Raji (cell line): ENCODE results near the gene TFR2.
A peak's percentile ranks its signal among the peaks of the same experiment; 100 is the strongest.

Experiments used
- POLR2A ChIP-seq: IDR thresholded peaks from 2 replicates; pipeline ENCODE4 v1.6.1; 2011; ENCODE audit warnings: low read depth, low read length, control low read depth; ENCODE audit not compliant: insufficient read depth

The TFR2 gene

GRCh38 chr7:100680576-100681271 is 39.4 kb upstream of the TFR2 start:
- TF ChIP-seq POLR2A, result no peak

DNA sequence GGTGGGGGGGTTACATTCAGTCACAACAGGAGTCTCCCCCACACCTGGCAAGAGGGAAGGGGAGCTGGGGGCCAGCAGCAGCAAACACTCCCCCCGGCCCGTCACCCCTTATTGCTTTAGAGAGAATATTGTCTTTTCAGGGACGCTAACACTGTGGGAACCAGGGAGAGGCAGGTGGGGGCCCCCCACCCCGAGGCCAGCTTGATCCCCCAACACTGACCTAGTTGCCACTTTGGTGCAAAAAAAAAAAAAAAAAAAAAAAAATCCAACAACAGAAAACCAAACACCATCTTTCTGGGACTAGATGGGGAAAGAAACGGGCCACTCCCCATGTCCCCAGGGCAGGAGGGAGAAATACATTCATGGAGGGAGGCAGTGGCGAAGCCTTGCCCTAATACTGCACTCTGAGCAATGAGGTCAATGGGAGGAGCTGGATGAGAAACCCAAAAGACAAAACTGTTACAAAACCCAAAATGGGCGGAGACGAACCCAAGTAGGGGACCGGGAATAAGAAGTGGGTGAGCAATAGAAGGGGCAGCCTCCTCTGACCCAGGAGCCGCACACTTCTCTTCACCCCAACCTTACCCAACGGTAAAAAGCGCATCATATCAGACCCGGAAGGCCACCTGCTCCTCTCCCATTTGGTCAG is 38.7 kb upstream of the TFR2 start:
- TF ChIP-seq POLR2A, result no peak

- no peak for TF ChIP-seq POLR2A
Observed at GRCh38 chr7:100679129-100679926, 38.0 kb upstream of the TFR2 start.

DNA sequence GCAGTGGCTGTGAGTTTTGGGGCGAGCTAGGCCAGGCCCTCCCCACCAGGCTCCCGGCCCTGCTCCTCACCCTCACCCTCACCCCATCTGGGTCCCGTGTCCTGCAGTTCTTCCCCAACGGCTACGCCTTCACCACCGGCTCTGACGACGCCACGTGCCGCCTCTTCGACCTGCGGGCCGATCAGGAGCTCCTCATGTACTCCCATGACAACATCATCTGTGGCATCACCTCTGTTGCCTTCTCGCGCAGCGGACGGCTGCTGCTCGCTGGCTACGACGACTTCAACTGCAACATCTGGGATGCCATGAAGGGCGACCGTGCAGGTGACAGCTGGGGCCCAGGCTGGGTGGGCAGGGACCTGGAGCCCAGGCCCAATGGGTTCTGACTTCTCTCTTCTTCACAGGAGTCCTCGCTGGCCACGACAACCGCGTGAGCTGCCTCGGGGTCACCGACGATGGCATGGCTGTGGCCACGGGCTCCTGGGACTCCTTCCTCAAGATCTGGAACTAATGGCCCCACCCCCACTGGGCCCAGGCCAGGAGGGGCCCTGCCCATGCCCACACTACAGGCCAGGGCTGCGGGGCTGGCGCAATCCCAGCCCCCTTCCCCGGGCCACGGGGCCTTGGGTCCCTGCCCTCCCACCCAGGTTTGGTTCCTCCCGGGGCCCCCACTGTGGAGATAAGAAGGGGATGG is 37.1 kb upstream of the TFR2 start:
- no peak for TF ChIP-seq POLR2A

DNA sequence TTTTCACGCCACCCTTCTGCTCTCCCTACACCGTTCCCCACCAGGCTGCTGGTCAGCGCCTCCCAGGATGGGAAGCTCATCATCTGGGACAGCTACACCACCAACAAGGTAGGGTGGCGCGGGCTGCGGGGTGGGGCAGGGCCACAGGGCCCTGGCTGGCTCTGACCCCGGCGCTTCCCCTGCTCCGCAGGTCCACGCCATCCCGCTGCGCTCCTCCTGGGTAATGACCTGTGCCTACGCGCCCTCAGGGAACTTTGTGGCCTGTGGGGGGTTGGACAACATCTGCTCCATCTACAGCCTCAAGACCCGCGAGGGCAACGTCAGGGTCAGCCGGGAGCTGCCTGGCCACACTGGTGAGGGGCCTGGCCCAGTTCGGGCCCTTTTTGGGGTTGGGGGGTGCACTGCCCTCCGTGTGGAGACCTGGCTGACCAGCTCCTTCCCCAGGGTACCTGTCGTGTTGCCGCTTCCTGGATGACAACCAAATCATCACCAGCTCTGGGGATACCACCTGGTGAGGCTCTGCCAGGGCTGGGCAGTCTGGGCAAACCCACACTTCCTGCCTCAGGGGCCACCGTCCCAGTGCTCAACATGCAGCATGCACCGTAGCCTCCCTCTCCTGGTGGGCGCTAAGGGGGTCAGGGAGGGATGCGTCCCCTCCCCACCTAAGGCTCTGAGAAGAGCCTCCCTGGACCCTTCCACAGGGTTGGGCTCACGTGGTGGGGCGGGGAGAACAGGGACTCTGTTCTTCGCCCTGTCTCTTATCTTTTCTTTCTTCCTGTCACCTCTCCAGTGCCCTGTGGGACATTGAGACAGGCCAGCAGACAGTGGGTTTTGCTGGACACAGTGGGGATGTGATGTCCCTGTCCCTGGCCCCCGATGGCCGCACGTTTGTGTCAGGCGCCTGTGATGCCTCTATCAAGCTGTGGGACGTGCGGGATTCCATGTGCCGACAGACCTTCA is 36.2 kb upstream of the TFR2 start:
- no peak for TF ChIP-seq POLR2A

DNA sequence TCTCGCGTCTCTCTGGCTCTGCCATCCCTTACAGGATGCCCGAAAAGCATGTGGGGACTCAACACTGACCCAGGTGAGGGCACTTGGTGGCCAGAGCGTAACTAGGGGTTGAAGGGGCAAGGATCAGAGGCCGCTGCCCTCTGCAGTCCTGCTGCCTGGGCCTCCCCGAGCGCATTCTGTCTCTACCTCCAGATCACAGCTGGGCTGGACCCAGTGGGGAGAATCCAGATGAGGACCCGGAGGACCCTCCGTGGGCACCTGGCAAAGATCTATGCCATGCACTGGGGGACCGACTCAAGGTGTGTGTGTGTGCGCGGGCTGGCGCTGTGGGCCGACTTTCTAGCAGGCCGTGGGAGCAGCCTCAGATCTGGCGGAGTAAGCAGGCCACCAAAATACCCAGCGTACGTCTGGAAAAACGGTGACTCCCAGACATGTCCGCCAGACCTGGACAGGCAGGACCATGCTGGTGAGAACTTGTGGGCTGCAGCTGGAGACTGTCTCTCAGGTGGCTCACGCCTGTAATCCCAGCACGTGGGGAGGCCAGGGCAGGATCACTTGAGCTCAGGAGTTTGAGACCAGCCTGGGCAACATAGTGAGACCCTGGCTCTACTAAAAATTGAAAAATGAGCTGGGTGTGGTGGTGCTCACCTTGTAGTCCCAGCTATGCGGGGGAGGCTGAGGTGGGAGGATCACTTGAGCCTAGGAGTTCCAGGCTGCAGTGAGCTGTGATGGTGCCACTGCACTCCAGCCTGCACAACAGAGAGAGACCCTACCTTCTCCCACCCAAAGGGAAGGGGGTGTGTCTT is 35.4 kb upstream of the TFR2 start:
- TF ChIP-seq POLR2A, result no peak

DNA sequence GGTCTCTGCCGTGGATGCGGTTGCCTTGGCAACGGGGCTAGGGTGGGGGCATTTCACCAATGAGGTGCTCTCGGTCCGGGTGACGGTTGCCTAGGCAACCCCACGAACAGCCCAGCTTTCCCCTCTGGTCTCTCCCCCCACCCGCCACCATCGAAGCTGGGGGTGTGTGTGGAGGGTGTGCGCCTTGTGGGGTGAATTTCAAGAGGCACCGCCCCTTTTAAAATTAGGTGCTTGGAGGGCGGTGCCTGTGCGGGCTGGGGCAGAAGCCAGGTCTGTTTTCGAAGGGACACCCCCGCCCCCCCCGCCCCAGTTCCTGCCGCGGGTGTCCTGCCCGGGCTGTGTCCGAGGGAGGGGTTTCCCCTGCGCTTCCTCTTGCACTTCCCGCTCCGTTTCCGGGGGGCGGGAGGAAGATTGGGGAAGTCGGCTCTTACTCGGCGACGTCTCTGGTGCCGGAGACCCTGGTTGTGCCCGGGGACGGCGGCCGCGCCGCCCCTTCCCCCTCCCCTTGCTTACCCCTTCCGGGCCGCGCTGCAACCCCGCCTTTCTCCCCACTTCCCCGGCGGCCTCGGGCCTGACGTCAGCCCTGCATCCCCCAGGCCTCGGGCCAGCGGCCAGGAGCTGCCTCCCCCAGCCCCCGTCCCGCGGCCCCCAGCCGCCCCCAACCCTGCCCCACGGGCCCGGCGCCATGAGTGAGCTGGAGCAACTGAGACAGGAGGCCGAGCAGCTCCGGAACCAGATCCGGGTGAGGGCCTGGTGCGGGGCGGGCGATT is 34.4 kb upstream of the TFR2 start:
- TF ChIP-seq POLR2A, result peak; percentile 47; the same call in 1 of the 2 replicates

DNA sequence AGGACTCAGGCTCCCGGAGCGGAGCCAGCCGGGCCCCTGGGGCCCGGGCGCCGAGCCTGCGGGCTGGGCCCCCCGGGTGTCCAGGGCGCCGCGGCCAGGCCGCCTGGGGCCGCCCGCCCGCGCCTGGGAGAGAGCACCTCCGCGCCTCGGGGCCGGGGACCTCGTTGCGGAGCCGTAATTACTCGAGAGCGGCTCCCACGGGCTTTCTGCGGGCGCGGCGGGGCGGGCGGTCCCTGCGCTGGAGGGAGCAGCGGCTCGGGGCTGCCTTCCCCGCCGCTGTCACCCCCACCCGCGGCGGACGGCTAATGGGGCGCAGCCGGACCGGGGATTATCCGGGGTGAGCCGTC is 33.7 kb upstream of the TFR2 start:
- TF ChIP-seq POLR2A, result no peak

DNA sequence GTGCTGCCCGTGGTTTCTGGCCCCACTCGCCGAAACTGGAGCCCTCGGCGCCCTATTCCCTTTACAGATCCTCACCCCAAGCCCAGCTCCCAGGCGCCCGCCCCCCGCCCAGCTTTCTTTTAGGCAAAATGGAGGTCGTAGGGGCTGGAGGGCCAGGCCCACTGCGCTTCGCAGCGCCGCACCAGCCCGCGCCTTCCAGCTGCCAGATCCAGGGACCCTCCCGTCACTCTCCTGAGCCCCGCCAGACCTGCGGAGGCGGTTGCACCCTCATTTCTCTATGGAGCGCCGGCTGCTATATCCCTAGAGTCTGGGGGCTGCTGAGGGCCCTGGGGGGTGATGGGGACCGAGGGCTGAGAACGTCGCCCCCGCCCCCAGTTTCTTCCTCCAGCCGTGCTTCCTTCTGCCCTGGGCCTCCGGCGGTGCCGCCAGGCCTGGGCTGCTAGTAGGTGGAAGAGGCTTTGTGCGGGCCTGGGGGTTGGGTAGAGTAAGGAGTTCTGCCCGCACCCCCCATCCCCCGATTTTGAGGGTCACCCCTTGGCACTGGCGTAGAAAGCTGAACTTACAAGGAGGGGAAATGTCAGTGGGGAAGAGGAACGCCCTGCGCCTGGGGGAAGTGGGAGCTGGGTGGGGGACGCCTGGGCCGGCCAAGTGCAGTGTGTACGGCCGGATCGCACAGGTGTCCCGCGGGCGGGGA is 33.2 kb upstream of the TFR2 start:
- TF ChIP-seq POLR2A, result no peak

- TF ChIP-seq POLR2A, result 0 out of 2 replicates have a peak, but pooled peaks have one; percentile 41
Observed at GRCh38 chr7:100673942-100674410, 32.6 kb upstream of the TFR2 start.

GRCh38 chr7:100673302-100673941 is 32.1 kb upstream of the TFR2 start, which contains the start of gene GNB2:
Gene GNB2 (plus strand): TSS chr7:100673740. CDS start chr7:100676266, 2,526 bp downstream.
- TF ChIP-seq POLR2A, result peak; percentile 51
